Stimulated activated CD8-positive, alpha-beta memory T cell treated with anti-CD3 and anti-CD28 coated beads, Interleukin-7, amount 100 ng/mL, for 4 hours (primary cell): Measurements from ENCODE around the gene ING4.
A peak's percentile ranks its signal among the peaks of the same experiment; 100 is the strongest.

Experiments used
- DNase-seq, 2 donors: peaks; one replicate each; pipeline ENCODE4 v3.0.0-alpha.2; 2020; ENCODE audit warnings: low read depth in 2 of 2

Gene ING4

GRCh38 chr12:6688543-6688998, 25.7 kb upstream of the ING4 start:
- DNase-seq = peak in 1 of 2 donors; percentile 76

GRCh38 chr12:6685814-6686213, 22.9 kb upstream of the ING4 start:
- DNase-seq = no peak

GRCh38 chr12:6684609-6685008, 21.7 kb upstream of the ING4 start:
- peak in 1 of 2 donors; percentile 12 for DNase-seq

- no peak for DNase-seq
These were observed 14.0 kb upstream of the ING4 start for GRCh38 chr12:6676962-6677361.

GRCh38 chr12:6672143-6672542, 9.2 kb upstream of the ING4 start:
- no peak for DNase-seq

- DNase-seq = no peak
These were observed 4.8 kb upstream of the ING4 start for GRCh38 chr12:6667559-6668210.

- DNase-seq = no peak
These were observed 3.3 kb upstream of the ING4 start for GRCh38 chr12:6666211-6666610.

GRCh38 chr12:6664902-6665301, 2.0 kb upstream of the ING4 start:
- DNase-seq = no peak

- no peak for DNase-seq
These were observed 365 bp downstream of the ING4 start for GRCh38 chr12:6662602-6662905.

GRCh38 chr12:6653987-6654386, 8.9 kb downstream of the ING4 start:
- no peak for DNase-seq

- DNase-seq = no peak
These were observed 9.6 kb downstream of the ING4 start for GRCh38 chr12:6653342-6653741.

GRCh38 chr12:6652391-6652790, 10.5 kb downstream of the ING4 start:
- DNase-seq = no peak

GRCh38 chr12:6650832-6651231, 12.1 kb downstream of the ING4 start:
- no peak for DNase-seq

- peak in 1 of 2 donors; percentile 23 for DNase-seq
These were observed 15.8 kb downstream of the ING4 start, which contains the start of gene ACRBP for GRCh38 chr12:6647083-6647604. TSS of gene ACRBP (minus strand) at chr12:6647432. CDS start at chr12:6647366, 66 bp downstream.

- no peak for DNase-seq
These were observed 16.4 kb downstream of the ING4 start for GRCh38 chr12:6646276-6647082.

GRCh38 chr12:6644903-6645302, 18.0 kb downstream of the ING4 start:
- no peak for DNase-seq

- DNase-seq = no peak
These were observed 18.7 kb downstream of the ING4 start for GRCh38 chr12:6644257-6644596.

- no peak for DNase-seq
These were observed 19.2 kb downstream of the ING4 start for GRCh38 chr12:6643569-6644256.

GRCh38 chr12:6641131-6641530, 21.8 kb downstream of the ING4 start:
- no peak for DNase-seq

- no peak for DNase-seq
These were observed 22.4 kb downstream of the ING4 start for GRCh38 chr12:6640497-6640896.

- no peak for DNase-seq
These were observed 23.6 kb downstream of the ING4 start for GRCh38 chr12:6639151-6639801.

GRCh38 chr12:6638305-6638704, 24.6 kb downstream of the ING4 start:
- no peak for DNase-seq
